Mucosa of stomach (tissue), 1 donor: Measurements from ENCODE around the gene LDLRAD4.

Experiments used
- H3K27me3 ChIP-seq: one replicate; pipeline ENCODE4 v1.7.0; 2013; ENCODE audit warnings: mild to moderate bottlenecking, low read length; ENCODE audit not compliant: control insufficient read depth, insufficient read depth
- H3K36me3 ChIP-seq: one replicate; pipeline ENCODE4 v1.7.0; 2013; ENCODE audit warnings: low read length; ENCODE audit not compliant: control insufficient read depth, insufficient read depth
- H3K4me1 ChIP-seq: one replicate; pipeline ENCODE4 v1.7.0; 2013; ENCODE audit warnings: mild to moderate bottlenecking, low read length; ENCODE audit not compliant: control insufficient read depth, insufficient read depth
- H3K4me3 ChIP-seq: one replicate; pipeline ENCODE4 v1.7.0; 2013; ENCODE audit warnings: low read length
- H3K9ac ChIP-seq: one replicate; pipeline ENCODE4 v1.7.0; 2013; ENCODE audit warnings: mild to moderate bottlenecking, low read length, moderate library complexity
- H3K9me3 ChIP-seq: one replicate; pipeline ENCODE4 v1.7.0; 2013; ENCODE audit warnings: mild to moderate bottlenecking, low read length, moderate library complexity; ENCODE audit not compliant: control insufficient read depth
- donor health status: Pancreatic carcinoma.

The LDLRAD4 gene

DNA sequence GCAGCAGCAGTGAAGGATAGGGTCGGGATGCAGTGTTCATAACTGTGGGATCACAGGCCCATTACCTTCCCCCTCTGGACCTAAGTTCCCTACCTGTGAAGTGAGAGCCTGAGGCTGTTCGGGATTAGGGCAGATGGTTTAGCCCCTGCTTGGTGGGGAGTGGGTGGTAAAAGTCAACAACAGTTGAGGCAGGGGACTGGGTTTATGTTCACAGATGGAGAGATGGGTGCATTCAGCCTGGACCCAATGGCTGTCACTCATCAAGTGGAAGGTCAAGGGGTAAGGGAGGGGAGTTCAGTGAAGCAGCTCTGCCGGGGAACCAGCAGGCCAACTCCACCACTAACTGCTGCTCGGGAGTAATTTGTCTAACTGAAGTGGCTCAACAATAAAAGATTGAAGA, 327.4 kb downstream of the LDLRAD4 start:
- H3K4me1 ChIP-seq: peaks cover 15% of the 10 kb centered on the region
- no peak overlapping the region for H3K4me3 ChIP-seq
- no peaks in the 10 kb centered on the region for H3K27me3 ChIP-seq
- no peaks in the 10 kb centered on the region for H3K36me3 ChIP-seq
- H3K9ac ChIP-seq: no peak overlapping the region
- no peaks in the 10 kb centered on the region for H3K9me3 ChIP-seq

DNA sequence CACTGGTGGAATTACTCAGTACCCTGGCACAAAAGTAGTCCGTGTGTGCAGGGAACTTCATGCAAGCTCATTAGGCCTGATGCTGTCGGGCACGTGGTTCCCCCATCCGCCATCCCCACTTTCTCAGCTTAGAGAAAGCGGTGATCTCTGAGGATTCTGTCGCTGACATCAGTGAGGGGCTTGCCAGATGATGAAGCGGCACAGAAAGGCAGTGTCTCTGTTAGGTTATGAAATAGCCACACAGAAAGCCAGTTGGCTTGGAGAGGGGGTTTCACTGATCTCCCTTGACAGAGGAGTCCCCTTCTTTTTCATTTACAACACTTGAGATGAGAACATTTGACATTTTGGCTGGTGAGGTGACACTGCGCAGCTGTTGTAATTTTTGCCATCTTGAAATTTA, 328.1 kb downstream of the LDLRAD4 start:
- no peaks in the 10 kb centered on the region for H3K9me3 ChIP-seq
- no peak overlapping the region for H3K9ac ChIP-seq
- H3K27me3 ChIP-seq: no peaks in the 10 kb centered on the region
- no peaks in the 10 kb centered on the region for H3K36me3 ChIP-seq
- H3K4me3 ChIP-seq: no peak overlapping the region
- H3K4me1 ChIP-seq: peaks cover 8% of the 10 kb centered on the region

DNA sequence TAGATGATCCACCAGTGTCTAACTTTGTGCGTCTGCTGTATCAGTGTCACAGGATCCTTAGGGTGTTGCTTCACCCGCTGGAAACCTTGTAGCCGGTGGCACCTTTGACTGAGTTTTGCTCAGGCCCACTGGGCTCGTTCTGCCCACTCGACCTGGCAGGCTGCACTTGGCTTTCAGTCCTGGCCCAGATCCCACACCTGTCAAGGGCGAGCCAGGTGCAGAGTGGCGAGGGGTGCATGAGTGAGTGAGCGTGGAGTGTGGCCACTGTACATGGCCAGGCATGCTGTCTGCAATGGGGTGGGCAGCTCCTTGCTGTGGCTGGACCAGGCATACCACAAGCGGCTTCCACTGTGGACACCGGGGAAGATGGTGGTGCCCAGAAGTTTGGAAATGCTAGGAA, 328.8 kb downstream of the LDLRAD4 start:
- Histone ChIP-seq H3K9me3 (no peaks in the 10 kb centered on the region), H3K9ac (no peak overlapping the region), H3K27me3 (no peaks in the 10 kb centered on the region), H3K36me3 (no peaks in the 10 kb centered on the region), H3K4me3 (no peak overlapping the region), H3K4me1 (peaks cover 1% of the 10 kb centered on the region)

DNA sequence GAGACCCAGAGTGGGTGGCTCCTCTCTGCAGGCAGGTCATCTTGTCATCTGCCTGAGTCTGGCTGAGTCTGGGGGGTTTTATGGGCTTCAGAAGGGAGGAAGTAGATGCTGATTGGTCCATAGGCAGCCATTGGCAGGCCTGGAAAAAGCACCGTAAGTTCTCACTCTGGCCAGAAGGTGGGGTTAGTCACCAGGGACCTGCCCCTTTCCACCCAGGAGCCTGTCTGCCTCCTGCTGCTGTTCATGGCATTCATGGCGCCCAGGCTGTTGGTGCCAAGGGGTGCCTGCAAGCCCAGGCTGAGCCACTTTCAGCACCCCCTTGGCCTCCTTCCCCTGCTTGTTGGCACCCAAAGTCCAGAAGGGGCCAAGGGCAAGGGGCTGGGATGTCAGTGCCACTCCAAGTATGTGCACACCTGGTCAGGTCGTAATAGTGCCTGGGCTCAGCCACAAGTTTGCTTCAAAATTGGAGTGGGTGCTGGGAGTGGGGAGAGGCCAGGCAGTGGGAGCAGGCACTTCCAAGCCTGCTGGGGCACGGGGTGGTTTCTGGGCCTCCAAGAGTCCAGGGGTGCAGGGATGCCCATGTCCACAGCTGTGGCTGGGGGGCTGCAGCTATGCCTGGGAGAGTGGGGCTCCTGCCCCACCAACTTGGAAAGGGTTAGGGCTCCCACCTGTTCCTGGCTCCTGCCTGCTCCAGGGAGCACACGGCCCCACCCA, 329.7 kb downstream of the LDLRAD4 start:
- Histone ChIP-seq H3K4me1 (no peaks in the 10 kb centered on the region), H3K9ac (no peak overlapping the region), H3K4me3 (no peak overlapping the region), H3K9me3 (no peaks in the 10 kb centered on the region), H3K36me3 (no peaks in the 10 kb centered on the region), H3K27me3 (no peaks in the 10 kb centered on the region)

DNA sequence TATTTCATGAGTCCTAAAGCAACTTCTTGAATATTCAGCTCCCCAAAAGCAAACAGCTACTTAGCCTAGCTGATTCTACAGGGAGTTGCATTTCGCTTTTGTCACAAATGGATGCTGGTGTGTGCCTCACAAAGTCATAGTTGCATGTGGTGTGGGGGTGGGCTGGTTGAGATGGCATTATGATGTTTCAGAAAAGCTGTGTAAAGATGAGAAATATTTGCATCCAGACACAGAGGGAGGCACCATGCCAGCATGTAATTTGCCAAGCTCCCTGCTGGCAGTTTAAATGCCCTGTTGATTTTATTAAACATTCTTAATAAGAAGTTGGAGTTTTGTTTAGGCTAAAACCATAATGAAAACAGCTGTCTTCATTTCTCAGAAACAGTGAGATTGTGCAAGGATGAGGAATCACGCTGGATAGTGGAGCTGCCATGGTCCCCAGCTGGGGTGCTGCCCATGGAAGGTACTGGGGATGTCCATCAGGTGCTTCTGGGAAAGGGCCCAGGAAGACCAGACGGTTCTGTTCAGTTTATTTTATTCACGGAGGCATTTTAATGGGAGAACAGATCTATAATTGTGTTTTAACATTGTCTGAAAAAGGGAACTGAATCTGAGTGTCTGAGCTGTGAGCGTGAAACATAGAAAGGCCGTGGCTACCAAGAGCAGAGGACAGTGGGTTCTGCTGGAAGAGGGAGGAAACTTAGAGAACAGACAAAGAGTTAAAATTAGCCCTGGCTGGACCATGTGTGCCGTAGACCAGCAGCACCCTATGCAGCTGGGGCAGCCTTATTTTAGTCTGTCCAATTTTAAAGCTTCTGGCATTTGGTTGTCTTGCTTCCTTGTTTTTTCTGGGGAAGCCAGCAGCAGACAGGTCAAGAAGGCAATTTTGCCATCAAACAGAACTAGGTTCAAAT, 330.7 kb downstream of the LDLRAD4 start:
- Histone ChIP-seq H3K4me3 (no peak overlapping the region), H3K4me1 (no peaks in the 10 kb centered on the region), H3K9me3 (no peaks in the 10 kb centered on the region), H3K27me3 (no peaks in the 10 kb centered on the region), H3K9ac (no peak overlapping the region), H3K36me3 (no peaks in the 10 kb centered on the region)

DNA sequence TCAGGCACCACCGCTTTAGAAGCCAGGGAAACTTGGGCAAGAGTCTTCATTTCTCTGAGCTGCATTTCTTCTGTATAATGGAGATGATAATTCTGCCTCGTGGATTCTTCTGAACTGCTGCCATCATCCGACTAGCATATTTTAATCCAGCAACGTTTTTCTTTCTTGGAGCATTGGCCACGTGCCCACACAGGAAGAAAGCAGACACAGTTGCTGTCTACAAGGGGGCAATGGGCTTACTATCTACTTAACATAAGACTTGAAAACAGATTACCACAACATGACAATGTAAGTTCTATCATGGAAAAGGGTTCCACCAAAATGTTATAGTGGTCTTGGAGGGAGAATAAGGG, 331.3 kb downstream of the LDLRAD4 start:
- H3K9me3 ChIP-seq: no peaks in the 10 kb centered on the region

DNA sequence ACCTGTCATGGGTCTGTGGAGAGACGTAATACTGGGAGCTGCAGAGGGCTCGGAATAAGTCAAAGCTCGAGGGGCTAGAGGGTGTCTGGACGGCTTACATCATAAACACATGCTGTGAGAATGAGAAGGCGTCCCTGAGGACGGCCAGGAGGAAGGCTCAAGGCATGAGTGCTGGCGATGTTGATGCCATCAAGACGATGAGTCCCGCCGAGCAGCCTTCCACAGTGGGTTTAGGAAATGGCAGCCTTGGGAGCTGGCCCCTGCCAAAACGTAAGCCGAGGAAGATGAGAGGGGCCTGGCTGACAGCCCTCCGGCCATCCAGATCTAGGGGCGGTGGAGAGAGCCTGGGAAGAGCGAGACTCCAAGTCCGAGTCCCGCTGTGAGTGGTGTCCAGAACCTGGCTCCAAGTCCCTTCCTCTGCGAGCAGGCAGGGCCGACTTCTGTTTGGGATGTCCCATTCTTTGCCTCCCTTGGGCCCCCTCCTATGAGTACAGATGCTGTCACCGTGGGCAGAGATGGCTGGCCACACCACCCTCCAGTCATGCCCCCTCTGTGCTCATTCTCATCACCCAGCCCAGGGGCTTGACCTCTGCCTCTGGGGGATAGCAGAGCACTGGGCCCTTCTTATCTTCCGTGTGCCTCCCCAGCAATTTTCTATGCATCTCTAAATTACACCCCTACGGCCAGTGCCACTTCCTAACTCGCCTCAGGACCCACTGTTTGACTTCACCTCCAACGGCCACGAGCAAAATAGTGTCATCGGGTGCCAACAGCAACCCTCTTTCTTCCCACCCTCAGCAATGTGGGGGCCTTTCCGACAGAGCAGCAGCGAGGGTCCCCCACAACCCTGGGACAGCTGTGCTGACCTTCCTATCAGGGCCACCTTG, 332.1 kb downstream of the LDLRAD4 start:
- Histone ChIP-seq H3K36me3 (no peaks in the 10 kb centered on the region), H3K4me3 (no peak overlapping the region), H3K4me1 (no peaks in the 10 kb centered on the region), H3K27me3 (no peaks in the 10 kb centered on the region), H3K9me3 (no peaks in the 10 kb centered on the region), H3K9ac (no peak overlapping the region)

More for the DNA sequence above, 331.3 kb downstream of the LDLRAD4 start:
- Histone ChIP-seq H3K36me3 (no peaks in the 10 kb centered on the region), H3K4me1 (no peaks in the 10 kb centered on the region), H3K27me3 (no peaks in the 10 kb centered on the region), H3K4me3 (no peak overlapping the region), H3K9ac (no peak overlapping the region)

DNA sequence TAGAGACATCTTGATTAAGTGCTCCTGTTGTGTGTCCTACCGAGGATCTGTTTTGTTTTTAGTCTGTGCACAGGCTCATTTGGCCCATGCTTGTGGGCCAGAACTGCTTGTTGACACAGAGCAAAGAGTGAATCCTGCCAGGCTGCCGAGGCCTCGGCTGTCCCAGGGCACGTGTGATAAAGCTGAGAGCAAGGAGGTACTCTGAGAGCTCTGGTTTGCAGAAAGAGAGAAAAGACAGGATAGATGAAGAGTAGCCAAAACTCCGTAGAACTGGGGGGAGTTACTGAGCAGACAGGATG, 332.7 kb downstream of the LDLRAD4 start:
- Histone ChIP-seq H3K4me3 (no peak overlapping the region), H3K9me3 (no peaks in the 10 kb centered on the region), H3K4me1 (no peaks in the 10 kb centered on the region), H3K27me3 (no peaks in the 10 kb centered on the region), H3K36me3 (no peaks in the 10 kb centered on the region), H3K9ac (no peak overlapping the region)

DNA sequence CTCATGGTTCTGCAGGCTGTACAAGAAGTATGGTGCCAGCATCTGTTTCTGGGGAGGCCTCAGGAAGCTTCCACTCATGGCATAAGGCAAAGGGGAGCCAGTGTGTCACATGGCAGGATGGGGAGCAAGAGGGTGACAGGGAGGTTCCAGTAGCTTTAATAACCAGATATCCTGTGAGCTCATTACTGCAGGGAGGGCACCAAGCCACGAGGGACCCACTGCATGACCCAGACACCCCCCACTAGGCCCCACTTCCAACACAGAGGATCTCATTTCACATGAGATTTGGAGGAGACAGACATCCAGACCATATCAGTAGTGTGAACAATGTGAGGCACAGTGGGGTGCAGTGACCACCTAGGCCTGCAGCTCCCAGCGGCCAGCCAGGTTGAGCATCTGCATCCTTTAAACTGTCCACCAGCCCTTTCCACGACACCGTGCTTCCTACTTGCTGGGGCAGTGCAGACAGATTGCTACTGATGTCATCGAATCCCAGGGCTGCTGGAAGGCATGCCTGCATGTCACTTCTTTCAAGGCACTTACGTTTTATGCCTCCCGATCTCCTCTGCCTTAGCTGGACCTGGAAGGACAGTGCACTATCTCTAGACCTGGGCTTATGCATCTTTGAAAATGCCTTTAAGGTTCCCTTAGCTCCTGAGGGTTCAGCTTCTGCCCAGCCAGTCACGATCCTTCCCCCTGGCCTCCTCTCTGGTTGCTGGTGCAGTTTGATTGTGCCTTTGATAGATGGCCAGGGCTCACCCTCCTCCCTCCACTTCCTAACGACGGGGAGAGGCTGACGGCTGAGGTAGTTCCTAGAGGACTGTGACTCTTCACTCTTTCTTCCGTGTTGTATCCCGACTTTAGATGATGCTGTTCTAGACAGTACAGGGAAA, 333.5 kb downstream of the LDLRAD4 start:
- H3K36me3 ChIP-seq: no peaks in the 10 kb centered on the region
- no peaks in the 10 kb centered on the region for H3K27me3 ChIP-seq
- no peaks in the 10 kb centered on the region for H3K4me1 ChIP-seq
- H3K9me3 ChIP-seq: no peaks in the 10 kb centered on the region
- H3K9ac ChIP-seq: no peak overlapping the region
- no peak overlapping the region for H3K4me3 ChIP-seq

DNA sequence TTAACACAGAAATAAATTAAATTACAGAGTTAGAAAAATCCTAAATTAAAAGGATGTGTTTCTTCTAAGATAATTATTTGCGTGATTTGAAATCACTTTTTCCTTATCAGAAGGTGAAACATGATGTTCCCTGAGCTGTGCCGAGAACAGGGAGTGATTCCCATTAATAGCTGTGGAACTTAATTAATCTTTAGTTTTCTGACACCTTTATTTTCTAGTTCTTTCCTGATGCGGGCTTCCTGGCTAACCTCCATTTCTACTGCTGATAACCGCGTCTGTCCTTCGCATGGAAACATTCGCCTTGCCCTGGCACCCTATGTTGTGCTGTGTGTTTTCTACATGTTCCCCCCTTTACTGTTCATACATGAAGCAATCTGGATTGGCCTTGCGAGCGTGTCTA, 334.9 kb downstream of the LDLRAD4 start:
- no peaks in the 10 kb centered on the region for H3K36me3 ChIP-seq

DNA sequence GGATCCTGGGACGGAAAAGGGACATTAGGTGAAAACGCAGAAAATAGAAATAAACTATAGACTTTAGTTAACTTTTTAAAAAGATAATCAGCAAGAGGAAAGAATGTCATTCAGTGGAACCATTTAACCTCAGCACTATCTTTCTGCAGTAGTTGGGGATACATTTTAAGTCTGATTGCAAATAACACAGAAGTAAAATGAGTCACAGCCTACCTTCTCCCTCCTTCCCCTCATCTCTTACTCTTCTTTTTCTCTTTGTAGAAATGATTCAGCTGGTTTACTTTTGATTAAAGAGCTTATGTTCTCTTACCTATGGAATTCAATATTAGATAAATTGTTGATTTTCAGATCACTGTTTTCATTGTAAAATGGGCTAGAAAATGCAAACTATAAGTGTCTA, 336.6 kb downstream of the LDLRAD4 start:
- Histone ChIP-seq H3K27me3 (no peaks in the 10 kb centered on the region), H3K9ac (no peak overlapping the region), H3K4me1 (no peaks in the 10 kb centered on the region), H3K36me3 (no peaks in the 10 kb centered on the region), H3K9me3 (no peaks in the 10 kb centered on the region), H3K4me3 (no peak overlapping the region)

More for the DNA sequence above, 334.9 kb downstream of the LDLRAD4 start:
- H3K4me1 ChIP-seq: no peaks in the 10 kb centered on the region
- H3K9me3 ChIP-seq: no peaks in the 10 kb centered on the region
- no peak overlapping the region for H3K9ac ChIP-seq
- no peak overlapping the region for H3K4me3 ChIP-seq
- H3K27me3 ChIP-seq: no peaks in the 10 kb centered on the region
